NT2/D1 (cell line): ENCODE measurements around the gene ELMO1.

Experiments used
- SUZ12 ChIP-seq: IDR thresholded peaks from 2 replicates; pipeline ENCODE4 v1.6.1; 2011; ENCODE audit not compliant: insufficient read length, insufficient read depth; ENCODE audit errors: extremely low read depth
- YY1 ChIP-seq: IDR thresholded peaks from 2 replicates; pipeline ENCODE4 v1.6.1; 2011; ENCODE audit not compliant: insufficient read length, insufficient read depth
- ZNF274 ChIP-seq: IDR thresholded peaks from 2 replicates; pipeline ENCODE4 v1.6.1; 2011; ENCODE audit warnings: mild to moderate bottlenecking, low read depth, low read length

GRCh38 chr7:37013771-37014170, 434.9 kb downstream of the ELMO1 start:
- TF ChIP-seq YY1: no peak
- TF ChIP-seq ZNF274: no peak
- no peak for TF ChIP-seq SUZ12
